ENCODE results near the gene SEZ6. TPM values are rescaled to one million over a fixed set of nuclear protein-coding genes. Genes with fewer than 3 reads are reported as not detected.

SEZ6 gene
- not detected in 2 replicates for total RNA-seq

GRCh38 chr17:29005936-29006511 is at the start of gene SEZ6:
TSS of gene SEZ6 (minus strand) at chr17:29006033. CDS start at chr17:29005869, 164 bp downstream.
- no peak for DNase-seq (ENCODE audit: low read depth, low spot score)

- DNase-seq (ENCODE audit: low read depth, low spot score) = no peak
Measured at GRCh38 chr17:29054835-29055234, 49.0 kb upstream of the SEZ6 start.

- DNase-seq (ENCODE audit: low read depth, low spot score) = no peak
Measured at GRCh38 chr17:29051731-29052130, 45.9 kb upstream of the SEZ6 start.

- DNase-seq (ENCODE audit: low read depth, low spot score) = no peak
Measured at GRCh38 chr17:29051194-29051593, 45.4 kb upstream of the SEZ6 start.

GRCh38 chr17:29050176-29050575 is 44.3 kb upstream of the SEZ6 start:
- no peak for DNase-seq (ENCODE audit: low read depth, low spot score)

- no peak for DNase-seq (ENCODE audit: low read depth, low spot score)
Measured at GRCh38 chr17:29049541-29050145, 43.8 kb upstream of the SEZ6 start.

GRCh38 chr17:29048440-29049368 is 42.9 kb upstream of the SEZ6 start:
- no peak for DNase-seq (ENCODE audit: low read depth, low spot score)

- no peak for DNase-seq (ENCODE audit: low read depth, low spot score)
Measured at GRCh38 chr17:29046473-29046839, 40.6 kb upstream of the SEZ6 start.

- no peak for DNase-seq (ENCODE audit: low read depth, low spot score)
Measured at GRCh38 chr17:29045734-29046472, 40.1 kb upstream of the SEZ6 start.

- DNase-seq (ENCODE audit: low read depth, low spot score) = no peak
Measured at GRCh38 chr17:29045026-29045425, 39.2 kb upstream of the SEZ6 start.

GRCh38 chr17:29043539-29044145 is 37.8 kb upstream of the SEZ6 start:
- no peak for DNase-seq (ENCODE audit: low read depth, low spot score)

- DNase-seq (ENCODE audit: low read depth, low spot score) = no peak
Measured at GRCh38 chr17:29042679-29043538, 37.1 kb upstream of the SEZ6 start, which contains the start of gene PIPOX. TSS of gene PIPOX (plus strand) at chr17:29043141. CDS start at chr17:29043226, 85 bp downstream.

- no peak for DNase-seq (ENCODE audit: low read depth, low spot score)
Measured at GRCh38 chr17:29042026-29042678, 36.3 kb upstream of the SEZ6 start.

- no peak for DNase-seq (ENCODE audit: low read depth, low spot score)
Measured at GRCh38 chr17:29041571-29041970, 35.7 kb upstream of the SEZ6 start.

GRCh38 chr17:29041091-29041490 is 35.3 kb upstream of the SEZ6 start:
- DNase-seq (ENCODE audit: low read depth, low spot score) = no peak

- DNase-seq (ENCODE audit: low read depth, low spot score) = no peak
Measured at GRCh38 chr17:29039764-29040598, 34.1 kb upstream of the SEZ6 start.

GRCh38 chr17:29038085-29038795 is 32.4 kb upstream of the SEZ6 start:
- DNase-seq (ENCODE audit: low read depth, low spot score) = no peak

- DNase-seq (ENCODE audit: low read depth, low spot score) = no peak
Measured at GRCh38 chr17:29037739-29038084, 31.9 kb upstream of the SEZ6 start.

All from pulmonary artery endothelial cell (primary cell).